GM12872 (cell line): ENCODE data around the gene ETV3.

Experiments used
- CTCF ChIP-seq: IDR thresholded peaks from 3 replicates; pipeline ENCODE4 v1.5.1; 2011; ENCODE audit warnings: low read depth, mild to moderate bottlenecking, low read length, moderate library complexity; ENCODE audit not compliant: insufficient read depth

Gene ETV3

DNA sequence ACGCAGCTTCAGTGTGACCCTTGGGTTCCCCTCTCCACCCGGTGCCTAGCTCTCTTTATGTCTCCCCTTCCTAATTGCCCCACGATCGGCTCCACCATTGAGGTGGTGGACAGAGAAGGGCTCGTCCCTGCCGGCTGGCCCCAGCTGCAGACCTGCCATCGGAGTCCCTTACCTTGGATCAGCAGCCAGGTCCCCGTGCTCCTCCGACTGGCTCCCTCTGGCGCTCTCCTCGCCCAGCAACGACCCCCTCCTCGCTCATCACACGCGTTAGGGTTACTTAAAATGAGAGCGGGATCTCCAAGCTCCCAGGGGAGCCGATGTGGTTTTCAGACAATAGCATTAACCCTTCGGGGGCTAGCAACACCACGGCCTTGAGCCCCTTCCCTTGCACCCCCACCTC lies 30.5 kb downstream of the ETV3 start:
- TF ChIP-seq CTCF: no peak

GRCh38 chr1:157106813-157107189 lies 31.4 kb downstream of the ETV3 start:
- TF ChIP-seq CTCF: no peak

GRCh38 chr1:157105988-157106812 lies 32.0 kb downstream of the ETV3 start:
- TF ChIP-seq CTCF: no peak

DNA sequence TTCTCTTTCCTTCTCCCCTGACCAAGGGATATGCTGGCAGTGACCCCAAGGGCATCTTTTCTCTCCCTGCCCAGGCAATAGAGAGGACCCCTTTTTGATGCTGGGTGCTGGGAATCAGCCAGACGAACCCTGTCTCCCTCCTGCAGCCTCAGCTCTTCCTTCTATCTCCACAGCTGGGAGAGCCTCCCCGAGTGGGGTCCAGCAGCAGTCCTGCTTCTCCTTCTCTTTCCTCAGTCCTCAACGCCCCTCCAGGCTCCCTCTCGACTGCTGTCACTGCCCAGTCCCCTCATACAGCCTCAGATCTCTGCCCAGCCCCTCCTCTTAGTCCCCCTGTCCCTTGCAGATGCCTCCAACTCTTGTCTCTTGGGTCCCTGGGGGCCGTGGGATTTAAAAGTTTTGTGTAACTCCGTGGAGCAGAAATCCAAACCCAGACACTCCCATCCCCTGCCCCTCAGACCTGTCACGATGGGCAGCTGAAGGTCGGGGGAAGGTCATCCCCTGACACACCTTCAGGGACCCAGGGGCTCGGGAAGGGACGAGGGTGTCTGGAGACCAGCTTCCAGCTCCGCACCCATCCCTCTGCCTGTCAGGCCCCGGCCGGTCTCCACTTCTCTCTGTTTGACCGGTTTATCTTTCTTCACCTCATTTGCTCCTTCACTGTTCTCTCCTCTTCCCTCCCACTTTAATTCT lies 32.8 kb downstream of the ETV3 start:
- TF ChIP-seq CTCF: no peak

DNA sequence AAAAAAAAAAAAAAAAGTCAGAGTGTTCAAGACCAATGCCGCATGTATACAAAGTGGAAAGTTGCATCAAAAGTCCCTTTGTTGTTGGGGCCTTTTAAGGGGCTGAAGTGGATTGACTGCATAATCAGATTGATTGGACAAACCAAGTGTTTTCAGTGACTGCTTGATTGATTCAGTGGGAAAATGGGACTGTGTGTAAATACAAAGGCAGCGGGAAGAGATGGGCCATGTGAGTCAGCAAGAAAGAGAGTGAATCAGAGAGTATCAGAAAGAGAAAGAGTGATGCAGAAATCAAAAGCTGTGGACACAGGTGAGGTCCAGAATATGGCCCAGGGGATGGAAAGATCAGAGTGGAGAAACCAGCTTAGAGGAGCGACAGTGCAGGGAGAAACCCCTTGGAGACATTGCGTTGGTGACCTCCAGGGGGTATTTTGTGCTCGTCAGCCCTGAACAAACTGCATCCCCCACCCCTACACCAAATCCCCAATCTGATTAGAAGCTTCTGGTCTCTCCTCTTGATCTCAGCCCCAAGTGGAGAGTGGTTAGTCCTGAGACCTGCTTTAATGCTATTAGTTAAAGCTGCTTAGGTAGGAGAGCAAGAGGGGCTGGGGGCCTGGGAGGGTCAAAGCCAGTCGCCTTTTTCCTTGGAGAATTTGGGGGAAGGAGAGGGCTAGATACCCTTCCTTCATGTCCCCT lies 33.4 kb downstream of the ETV3 start:
- no peak for TF ChIP-seq CTCF

DNA sequence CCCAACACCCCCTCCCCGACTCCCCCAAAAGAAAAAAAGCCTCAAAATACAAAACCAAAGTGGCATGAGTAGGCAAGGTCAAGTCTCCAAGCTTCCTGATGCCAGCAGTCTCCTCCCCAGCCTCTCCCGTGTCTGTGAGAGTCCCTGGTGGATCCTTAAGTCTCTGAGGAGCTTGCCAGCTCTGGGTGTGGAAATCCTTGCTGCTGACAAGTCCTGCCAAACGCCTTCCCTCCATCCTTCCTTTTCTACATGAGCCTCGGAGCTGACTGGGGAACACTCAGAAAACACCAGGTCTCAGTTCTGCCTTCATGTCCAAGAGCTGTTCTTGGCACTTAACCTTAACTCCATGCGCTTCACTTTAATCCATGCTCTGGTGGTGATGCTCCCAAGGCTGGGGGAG lies 34.9 kb downstream of the ETV3 start:
- no peak for TF ChIP-seq CTCF

GRCh38 chr1:157101149-157101548 lies 37.0 kb downstream of the ETV3 start:
- no peak for TF ChIP-seq CTCF
